Measurements from ENCODE around the gene TP53BP2. TPM values are rescaled to one million over a fixed set of nuclear protein-coding genes. Genes with fewer than 3 reads are reported as not detected.

The TP53BP2 gene
- total and polyA plus RNA-seq, 12 donors = 5.9 to 25.3 (median 20.1) TPM

- Histone ChIP-seq H3K27ac (no peak overlapping the region), H3K36me3 (peaks cover 0 to 99% (median 24%) of the 10 kb centered on the region in 9 donors), H3K9me3 (no peaks in the 10 kb centered on the region), H3K4me3 (no peak overlapping the region), H3K4me1 (peaks cover 0 to 15% (median 7%) of the 10 kb centered on the region in 9 donors), H3K27me3 (no peaks in the 10 kb centered on the region)
- TF ChIP-seq, protein P1, sequence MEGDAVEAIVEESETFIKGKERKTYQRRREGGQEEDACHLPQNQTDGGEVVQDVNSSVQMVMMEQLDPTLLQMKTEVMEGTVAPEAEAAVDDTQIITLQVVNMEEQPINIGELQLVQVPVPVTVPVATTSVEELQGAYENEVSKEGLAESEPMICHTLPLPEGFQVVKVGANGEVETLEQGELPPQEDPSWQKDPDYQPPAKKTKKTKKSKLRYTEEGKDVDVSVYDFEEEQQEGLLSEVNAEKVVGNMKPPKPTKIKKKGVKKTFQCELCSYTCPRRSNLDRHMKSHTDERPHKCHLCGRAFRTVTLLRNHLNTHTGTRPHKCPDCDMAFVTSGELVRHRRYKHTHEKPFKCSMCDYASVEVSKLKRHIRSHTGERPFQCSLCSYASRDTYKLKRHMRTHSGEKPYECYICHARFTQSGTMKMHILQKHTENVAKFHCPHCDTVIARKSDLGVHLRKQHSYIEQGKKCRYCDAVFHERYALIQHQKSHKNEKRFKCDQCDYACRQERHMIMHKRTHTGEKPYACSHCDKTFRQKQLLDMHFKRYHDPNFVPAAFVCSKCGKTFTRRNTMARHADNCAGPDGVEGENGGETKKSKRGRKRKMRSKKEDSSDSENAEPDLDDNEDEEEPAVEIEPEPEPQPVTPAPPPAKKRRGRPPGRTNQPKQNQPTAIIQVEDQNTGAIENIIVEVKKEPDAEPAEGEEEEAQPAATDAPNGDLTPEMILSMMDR (IDR thresholded peaks at IDR 0.05) = no peak
- intact Hi-C loops (cut with DNase I) = no loop called here
- DNase-seq (no peak), ATAC-seq (no peak)
- 86 to 92% methylated on average over 6 of the region's 6 CpGs for WGBS, 2 donors
These were observed 64.8 kb downstream of the TP53BP2 start for GRCh38 chr1:223780949-223781348.

GRCh38 chr1:223780318-223780717 lies 65.4 kb downstream of the TP53BP2 start:
- Histone ChIP-seq H3K27me3 (no peaks in the 10 kb centered on the region), H3K9me3 (no peaks in the 10 kb centered on the region), H3K36me3 (peaks cover 0 to 99% (median 24%) of the 10 kb centered on the region in 9 donors), H3K4me3 (no peak overlapping the region), H3K27ac (no peak overlapping the region), H3K4me1 (peaks cover 0 to 22% (median 8%) of the 10 kb centered on the region in 9 donors)
- DNase-seq (no peak), ATAC-seq (no peak)
- intact Hi-C loops (cut with DNase I) = no loop called here
- TF ChIP-seq, protein P1 (IDR thresholded peaks at IDR 0.05) = no peak
- WGBS, 2 donors = 93 to 97% methylated on average over 8 of the region's 8 CpGs

- Histone ChIP-seq H3K36me3 (peaks cover 0 to 100% (median 37%) of the 10 kb centered on the region in 9 donors), H3K4me1 (peaks cover 3 to 48% (median 23%) of the 10 kb centered on the region in 9 donors), H3K27ac (peak overlapping the region in 8 of 10 donors; percentile 24 to 83 (median 56)), H3K4me3 (no peak overlapping the region), H3K27me3 (no peaks in the 10 kb centered on the region), H3K9me3 (no peaks in the 10 kb centered on the region)
- TF ChIP-seq, protein P1 (IDR thresholded peaks at IDR 0.05) = no peak
- no peak for ATAC-seq
- intact Hi-C loops (cut with DNase I) = no loop called here
- WGBS, 2 donors = 59 to 62% methylated on average over 10 of the region's 10 CpGs
- DNase-seq = no peak
These were observed 68.8 kb downstream of the TP53BP2 start for GRCh38 chr1:223776826-223777454.

DNA sequence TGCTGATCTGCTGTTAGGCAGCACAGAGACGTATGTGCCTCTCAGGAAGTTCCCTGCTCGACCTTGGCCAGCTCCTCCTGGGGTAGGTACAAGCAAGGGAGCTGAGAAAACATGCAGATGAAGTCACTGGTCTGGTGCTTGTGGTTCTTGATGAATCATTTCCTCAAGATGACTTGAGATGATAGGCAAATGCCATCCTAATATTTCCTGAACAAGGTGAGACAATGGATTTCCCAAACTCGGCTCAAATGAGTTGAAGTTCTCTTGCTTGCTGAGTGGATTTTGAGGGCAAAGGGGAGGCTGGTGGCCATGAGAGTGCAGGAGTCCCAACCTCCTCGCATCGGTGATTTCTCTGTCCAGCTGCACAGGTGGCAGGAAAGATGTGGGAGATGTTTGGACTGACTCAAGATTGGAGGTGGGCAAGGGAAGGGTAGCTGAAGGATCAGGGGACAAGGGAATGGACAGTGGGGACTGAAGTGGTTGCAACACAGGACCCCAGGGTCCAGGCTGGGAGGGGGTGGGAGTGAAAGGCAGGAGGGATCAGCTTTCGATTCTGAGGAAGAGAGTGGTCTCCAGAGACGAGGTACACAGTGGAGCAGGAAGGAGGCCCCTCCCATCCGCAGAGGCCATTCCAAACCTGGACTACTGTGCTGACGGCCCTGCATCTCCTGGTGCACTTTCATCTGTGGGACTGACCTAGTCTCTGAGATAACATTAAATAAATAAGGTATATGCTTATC lies 69.5 kb downstream of the TP53BP2 start:
- no peak overlapping the region for H3K4me3 ChIP-seq
- ATAC-seq = peak in 6 of 8 donors; percentile 28 to 57 (median 55)
- TF ChIP-seq, protein P1 (IDR thresholded peaks at IDR 0.05) = no peak
- peak overlapping the region in 8 of 10 donors; percentile 24 to 83 (median 56) for H3K27ac ChIP-seq
- WGBS, 2 donors = 48% methylated on average over 9 of the region's 9 CpGs
- H3K36me3 ChIP-seq = peaks cover 0 to 100% (median 37%) of the 10 kb centered on the region in 9 donors
- peaks cover 9 to 55% (median 30%) of the 10 kb centered on the region in 9 donors for H3K4me1 ChIP-seq
- H3K9me3 ChIP-seq = no peaks in the 10 kb centered on the region
- no peaks in the 10 kb centered on the region for H3K27me3 ChIP-seq
- intact Hi-C loops (cut with DNase I) = no loop called here
- DNase-seq = no peak

Measured in heart right ventricle (tissue), 16 donors.